ENCODE results near the gene NAT8L. TPM values are rescaled to one million over a fixed set of nuclear protein-coding genes. Genes with fewer than 3 reads are reported as not detected.

Gene NAT8L
- total and polyA plus RNA-seq, 2 of the 13 experiments (the other 11 are each of a cell fraction or from before 2014, with no cell fraction given), result 2.2 to 3.3 TPM

DNA sequence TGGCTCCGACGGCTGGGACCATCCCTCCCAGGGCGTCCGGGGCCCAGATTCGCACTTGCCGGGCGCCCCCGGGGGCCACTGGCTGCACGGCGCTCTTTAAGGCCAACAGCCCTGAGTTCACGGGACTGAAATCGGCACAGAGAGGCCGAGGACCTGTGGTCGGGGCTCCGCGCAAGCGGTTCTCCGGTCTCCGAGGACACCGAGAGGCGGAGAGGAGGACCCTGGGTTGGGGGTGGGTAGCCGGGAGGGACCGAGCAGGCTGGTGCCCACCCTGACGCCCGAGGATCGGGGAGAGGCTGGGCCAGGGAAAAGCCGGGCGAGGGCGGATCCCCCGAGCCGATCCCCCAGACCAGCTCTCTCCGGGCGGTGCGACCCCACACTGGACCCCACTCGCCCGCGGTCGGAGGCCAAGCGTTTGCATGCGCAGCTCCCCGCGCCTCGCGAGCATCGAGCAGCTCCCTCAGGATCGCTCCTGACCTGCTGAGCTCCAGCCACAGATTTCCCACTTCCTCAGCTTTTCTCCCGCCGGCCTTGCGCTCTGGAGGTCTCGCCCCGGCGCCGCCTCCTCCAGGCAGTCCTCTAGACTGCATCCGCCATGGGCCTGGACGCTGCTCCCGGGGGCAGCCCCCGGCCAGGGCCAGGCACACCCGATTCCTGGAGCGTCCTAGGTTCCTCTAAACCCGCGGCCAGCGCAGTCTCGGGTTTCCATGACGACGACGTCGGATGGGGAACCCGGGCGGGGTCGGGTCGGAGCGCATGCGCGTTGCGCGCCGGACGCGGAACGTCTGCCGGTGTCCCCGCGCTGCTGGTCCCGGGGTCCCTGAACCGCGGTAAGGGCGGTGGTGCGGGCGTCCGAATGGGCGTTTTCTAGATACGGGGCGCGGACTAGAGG is 17.6 kb upstream of the NAT8L start (continued):
- 0 out of 2 replicates have a peak, but pooled peaks have one; percentile 18 for TF ChIP-seq YEATS4 (CRISPR knock-in tag; IDR thresholded peaks at IDR 0.05; ENCODE audit: borderline replicate concordance)
- no peak for TF ChIP-seq ZKSCAN8 (CRISPR knock-in tag; IDR thresholded peaks at IDR 0.05; ENCODE audit: borderline replicate concordance)
- TF ChIP-seq, protein P1, sequence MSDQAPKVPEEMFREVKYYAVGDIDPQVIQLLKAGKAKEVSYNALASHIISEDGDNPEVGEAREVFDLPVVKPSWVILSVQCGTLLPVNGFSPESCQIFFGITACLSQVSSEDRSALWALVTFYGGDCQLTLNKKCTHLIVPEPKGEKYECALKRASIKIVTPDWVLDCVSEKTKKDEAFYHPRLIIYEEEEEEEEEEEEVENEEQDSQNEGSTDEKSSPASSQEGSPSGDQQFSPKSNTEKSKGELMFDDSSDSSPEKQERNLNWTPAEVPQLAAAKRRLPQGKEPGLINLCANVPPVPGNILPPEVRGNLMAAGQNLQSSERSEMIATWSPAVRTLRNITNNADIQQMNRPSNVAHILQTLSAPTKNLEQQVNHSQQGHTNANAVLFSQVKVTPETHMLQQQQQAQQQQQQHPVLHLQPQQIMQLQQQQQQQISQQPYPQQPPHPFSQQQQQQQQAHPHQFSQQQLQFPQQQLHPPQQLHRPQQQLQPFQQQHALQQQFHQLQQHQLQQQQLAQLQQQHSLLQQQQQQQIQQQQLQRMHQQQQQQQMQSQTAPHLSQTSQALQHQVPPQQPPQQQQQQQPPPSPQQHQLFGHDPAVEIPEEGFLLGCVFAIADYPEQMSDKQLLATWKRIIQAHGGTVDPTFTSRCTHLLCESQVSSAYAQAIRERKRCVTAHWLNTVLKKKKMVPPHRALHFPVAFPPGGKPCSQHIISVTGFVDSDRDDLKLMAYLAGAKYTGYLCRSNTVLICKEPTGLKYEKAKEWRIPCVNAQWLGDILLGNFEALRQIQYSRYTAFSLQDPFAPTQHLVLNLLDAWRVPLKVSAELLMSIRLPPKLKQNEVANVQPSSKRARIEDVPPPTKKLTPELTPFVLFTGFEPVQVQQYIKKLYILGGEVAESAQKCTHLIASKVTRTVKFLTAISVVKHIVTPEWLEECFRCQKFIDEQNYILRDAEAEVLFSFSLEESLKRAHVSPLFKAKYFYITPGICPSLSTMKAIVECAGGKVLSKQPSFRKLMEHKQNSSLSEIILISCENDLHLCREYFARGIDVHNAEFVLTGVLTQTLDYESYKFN (CRISPR knock-in tag; conservative IDR thresholded peaks at IDR 0.05), result no peak
- TF ChIP-seq KDM1A (CRISPR knock-in tag; IDR thresholded peaks at IDR 0.05), result peak; percentile 69; the same call in 1 of the 2 replicates
- TF ChIP-seq ZNF569 (CRISPR knock-in tag; IDR thresholded peaks at IDR 0.05; ENCODE audit: borderline replicate concordance), result no peak
- TF ChIP-seq ZNF709 (CRISPR knock-in tag; IDR thresholded peaks at IDR 0.05), result no peak
- no peak for TF ChIP-seq ZNF101 (CRISPR knock-in tag; IDR thresholded peaks at IDR 0.05; ENCODE audit: borderline replicate concordance, low read depth)
- no peak for TF ChIP-seq ZNF724P (CRISPR knock-in tag; IDR thresholded peaks at IDR 0.05; ENCODE audit: borderline replicate concordance)
- TF ChIP-seq, protein P2, sequence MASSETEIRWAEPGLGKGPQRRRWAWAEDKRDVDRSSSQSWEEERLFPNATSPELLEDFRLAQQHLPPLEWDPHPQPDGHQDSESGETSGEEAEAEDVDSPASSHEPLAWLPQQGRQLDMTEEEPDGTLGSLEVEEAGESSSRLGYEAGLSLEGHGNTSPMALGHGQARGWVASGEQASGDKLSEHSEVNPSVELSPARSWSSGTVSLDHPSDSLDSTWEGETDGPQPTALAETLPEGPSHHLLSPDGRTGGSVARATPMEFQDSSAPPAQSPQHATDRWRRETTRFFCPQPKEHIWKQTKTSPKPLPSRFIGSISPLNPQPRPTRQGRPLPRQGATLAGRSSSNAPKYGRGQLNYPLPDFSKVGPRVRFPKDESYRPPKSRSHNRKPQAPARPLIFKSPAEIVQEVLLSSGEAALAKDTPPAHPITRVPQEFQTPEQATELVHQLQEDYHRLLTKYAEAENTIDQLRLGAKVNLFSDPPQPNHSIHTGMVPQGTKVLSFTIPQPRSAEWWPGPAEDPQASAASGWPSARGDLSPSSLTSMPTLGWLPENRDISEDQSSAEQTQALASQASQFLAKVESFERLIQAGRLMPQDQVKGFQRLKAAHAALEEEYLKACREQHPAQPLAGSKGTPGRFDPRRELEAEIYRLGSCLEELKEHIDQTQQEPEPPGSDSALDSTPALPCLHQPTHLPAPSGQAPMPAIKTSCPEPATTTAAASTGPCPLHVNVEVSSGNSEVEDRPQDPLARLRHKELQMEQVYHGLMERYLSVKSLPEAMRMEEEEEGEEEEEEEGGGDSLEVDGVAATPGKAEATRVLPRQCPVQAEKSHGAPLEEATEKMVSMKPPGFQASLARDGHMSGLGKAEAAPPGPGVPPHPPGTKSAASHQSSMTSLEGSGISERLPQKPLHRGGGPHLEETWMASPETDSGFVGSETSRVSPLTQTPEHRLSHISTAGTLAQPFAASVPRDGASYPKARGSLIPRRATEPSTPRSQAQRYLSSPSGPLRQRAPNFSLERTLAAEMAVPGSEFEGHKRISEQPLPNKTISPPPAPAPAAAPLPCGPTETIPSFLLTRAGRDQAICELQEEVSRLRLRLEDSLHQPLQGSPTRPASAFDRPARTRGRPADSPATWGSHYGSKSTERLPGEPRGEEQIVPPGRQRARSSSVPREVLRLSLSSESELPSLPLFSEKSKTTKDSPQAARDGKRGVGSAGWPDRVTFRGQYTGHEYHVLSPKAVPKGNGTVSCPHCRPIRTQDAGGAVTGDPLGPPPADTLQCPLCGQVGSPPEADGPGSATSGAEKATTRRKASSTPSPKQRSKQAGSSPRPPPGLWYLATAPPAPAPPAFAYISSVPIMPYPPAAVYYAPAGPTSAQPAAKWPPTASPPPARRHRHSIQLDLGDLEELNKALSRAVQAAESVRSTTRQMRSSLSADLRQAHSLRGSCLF (CRISPR knock-in tag; IDR thresholded peaks at IDR 0.05; ENCODE audit: borderline replicate concordance), result no peak
- no peak for TF ChIP-seq ZNF792 (CRISPR knock-in tag; IDR thresholded peaks at IDR 0.05)
- no peak for TF ChIP-seq PCBP1 (IDR thresholded peaks at IDR 0.05; ENCODE audit: borderline replicate concordance, low read depth, low read length)
- TF ChIP-seq XBP1 (CRISPR knock-in tag; IDR thresholded peaks at IDR 0.05), result no peak
- 0 out of 2 replicates have a peak, but pooled peaks have one; percentile 31 for TF ChIP-seq ADNP (CRISPR knock-in tag; IDR thresholded peaks at IDR 0.05)
- 0 out of 2 replicates have a peak, but pooled peaks have one; percentile 20 for TF ChIP-seq RNF2 (conservative IDR thresholded peaks at IDR 0.05; ENCODE audit: low read depth)
- TF ChIP-seq KDM5B (CRISPR knock-in tag; IDR thresholded peaks at IDR 0.05; ENCODE audit: borderline replicate concordance), result peak; percentile 70; the same call in 1 of the 2 replicates
- no peak for TF ChIP-seq IKZF1 (IDR thresholded peaks at IDR 0.05)
- TF ChIP-seq MTA3 (CRISPR knock-in tag; IDR thresholded peaks at IDR 0.05), result no peak
- TF ChIP-seq SOX13 (IDR thresholded peaks at IDR 0.05), result no peak
- no peak for TF ChIP-seq SOX13 (CRISPR knock-in tag; conservative IDR thresholded peaks at IDR 0.05 in 1 of 2, IDR thresholded peaks at IDR 0.05 in 1 of 2)
- peak; percentile 92 for TF ChIP-seq MTF2 (CRISPR knock-in tag; IDR thresholded peaks at IDR 0.05; ENCODE audit: borderline replicate concordance)
